ENCODE measurements around the gene LCN2. TPM values are rescaled to one million over a fixed set of nuclear protein-coding genes. Genes with fewer than 3 reads are reported as not detected.

Gene LCN2
- total and polyA plus RNA-seq, 9 of the 15 experiments (the other 6 are each of a cell fraction or from before 2014, with no cell fraction given), result 0.10 to 1.2 (median 0.44) TPM; not detected in 1

DNA sequence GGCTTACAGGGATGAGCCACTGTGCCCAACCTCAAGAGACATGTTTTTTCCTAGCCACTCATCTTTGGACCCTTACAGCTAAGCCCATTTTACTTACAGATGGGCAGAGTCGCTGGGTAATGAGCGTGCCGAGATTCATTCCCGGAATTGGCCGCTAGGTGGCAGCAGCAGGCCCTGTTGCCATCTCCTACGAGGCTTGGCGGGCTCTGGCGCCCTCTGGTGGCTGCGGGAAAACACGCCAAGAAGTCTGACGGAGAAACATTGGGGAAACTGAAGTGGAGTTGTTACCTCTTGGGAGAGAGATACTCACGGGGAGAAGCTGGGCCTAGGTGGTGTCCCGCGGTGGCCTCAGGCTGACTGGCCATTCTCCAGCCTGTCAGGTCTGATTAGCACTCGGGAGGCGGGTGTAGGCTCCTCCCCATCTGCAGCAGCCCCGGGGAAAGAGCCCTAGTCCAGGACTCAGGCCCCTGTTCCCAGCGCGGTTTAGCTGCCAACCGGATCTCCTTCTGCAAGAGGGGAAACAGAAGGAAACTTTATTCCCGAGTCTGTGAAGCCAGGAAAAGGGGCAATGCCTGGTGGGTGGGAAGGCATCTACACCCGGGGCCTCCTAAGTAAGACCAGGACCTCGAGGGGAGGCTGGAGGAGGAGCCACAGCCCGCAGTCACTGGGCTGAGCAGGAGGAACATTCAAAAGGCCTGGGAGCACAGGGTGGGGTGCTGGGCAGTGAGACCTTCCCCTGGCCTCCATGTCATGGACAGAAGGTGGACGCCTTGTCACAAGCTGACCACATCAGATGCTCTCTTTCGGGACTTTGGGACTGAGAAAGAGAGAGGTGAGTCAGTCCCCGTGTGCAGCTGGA is 31.4 kb upstream of the LCN2 start (continued):
- TF ChIP-seq, protein P1, sequence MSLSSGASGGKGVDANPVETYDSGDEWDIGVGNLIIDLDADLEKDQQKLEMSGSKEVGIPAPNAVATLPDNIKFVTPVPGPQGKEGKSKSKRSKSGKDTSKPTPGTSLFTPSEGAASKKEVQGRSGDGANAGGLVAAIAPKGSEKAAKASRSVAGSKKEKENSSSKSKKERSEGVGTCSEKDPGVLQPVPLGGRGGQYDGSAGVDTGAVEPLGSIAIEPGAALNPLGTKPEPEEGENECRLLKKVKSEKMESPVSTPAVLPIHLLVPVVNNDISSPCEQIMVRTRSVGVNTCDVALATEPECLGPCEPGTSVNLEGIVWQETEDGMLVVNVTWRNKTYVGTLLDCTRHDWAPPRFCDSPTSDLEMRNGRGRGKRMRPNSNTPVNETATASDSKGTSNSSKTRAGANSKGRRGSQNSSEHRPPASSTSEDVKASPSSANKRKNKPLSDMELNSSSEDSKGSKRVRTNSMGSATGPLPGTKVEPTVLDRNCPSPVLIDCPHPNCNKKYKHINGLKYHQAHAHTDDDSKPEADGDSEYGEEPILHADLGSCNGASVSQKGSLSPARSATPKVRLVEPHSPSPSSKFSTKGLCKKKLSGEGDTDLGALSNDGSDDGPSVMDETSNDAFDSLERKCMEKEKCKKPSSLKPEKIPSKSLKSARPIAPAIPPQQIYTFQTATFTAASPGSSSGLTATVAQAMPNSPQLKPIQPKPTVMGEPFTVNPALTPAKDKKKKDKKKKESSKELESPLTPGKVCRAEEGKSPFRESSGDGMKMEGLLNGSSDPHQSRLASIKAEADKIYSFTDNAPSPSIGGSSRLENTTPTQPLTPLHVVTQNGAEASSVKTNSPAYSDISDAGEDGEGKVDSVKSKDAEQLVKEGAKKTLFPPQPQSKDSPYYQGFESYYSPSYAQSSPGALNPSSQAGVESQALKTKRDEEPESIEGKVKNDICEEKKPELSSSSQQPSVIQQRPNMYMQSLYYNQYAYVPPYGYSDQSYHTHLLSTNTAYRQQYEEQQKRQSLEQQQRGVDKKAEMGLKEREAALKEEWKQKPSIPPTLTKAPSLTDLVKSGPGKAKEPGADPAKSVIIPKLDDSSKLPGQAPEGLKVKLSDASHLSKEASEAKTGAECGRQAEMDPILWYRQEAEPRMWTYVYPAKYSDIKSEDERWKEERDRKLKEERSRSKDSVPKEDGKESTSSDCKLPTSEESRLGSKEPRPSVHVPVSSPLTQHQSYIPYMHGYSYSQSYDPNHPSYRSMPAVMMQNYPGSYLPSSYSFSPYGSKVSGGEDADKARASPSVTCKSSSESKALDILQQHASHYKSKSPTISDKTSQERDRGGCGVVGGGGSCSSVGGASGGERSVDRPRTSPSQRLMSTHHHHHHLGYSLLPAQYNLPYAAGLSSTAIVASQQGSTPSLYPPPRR (CRISPR knock-in tag; IDR thresholded peaks at IDR 0.05; ENCODE audit: borderline replicate concordance), result 0 out of 2 replicates have a peak, but pooled peaks have one; percentile 46
- TF ChIP-seq NCOA2 (IDR thresholded peaks at IDR 0.05; ENCODE audit: partially characterized antibody in 2 of 2) (no peak), RAD21 (CRISPR knock-in tag; conservative IDR thresholded peaks at IDR 0.05 in 1 of 2, IDR thresholded peaks at IDR 0.05 in 1 of 2) (peak; percentile 99 to 100), CHCHD3 (CRISPR knock-in tag; IDR thresholded peaks at IDR 0.05) (no peak), BHLHE40 (IDR thresholded peaks at IDR 0.05; ENCODE audit: low read length) (peak; percentile 49; the same call in 1 of the 2 replicates), ZFX (CRISPR knock-in tag; IDR thresholded peaks at IDR 0.05) (no peak), RCOR1 (IDR thresholded peaks at IDR 0.05; ENCODE audit: borderline replicate concordance in 1 of 2, low read depth in 2 of 2, low read length in 2 of 2) (peak in 1 of 2 experiments; percentile 72; a peak in 2 of 4 replicates), CBX2 (IDR thresholded peaks at IDR 0.05; ENCODE audit: insufficient read depth, low read length, poor library complexity, severe bottlenecking) (no peak), MYC (IDR thresholded peaks at IDR 0.05; ENCODE audit: low read depth, low read length) (peak; percentile 47; the same call in 1 of the 2 replicates), MYC (CRISPR knock-in tag; IDR thresholded peaks at IDR 0.05; ENCODE audit: borderline replicate concordance, low read depth) (no peak), HDAC1 (IDR thresholded peaks at IDR 0.05) (0 out of 4 replicates have a peak, but pooled peaks of 1 of the 2 experiments have one; percentile 17), PTBP1 (IDR thresholded peaks at IDR 0.05; ENCODE audit: low read depth, low read length) (0 out of 2 replicates have a peak, but pooled peaks have one; percentile 44)
- TF ChIP-seq, protein P2, sequence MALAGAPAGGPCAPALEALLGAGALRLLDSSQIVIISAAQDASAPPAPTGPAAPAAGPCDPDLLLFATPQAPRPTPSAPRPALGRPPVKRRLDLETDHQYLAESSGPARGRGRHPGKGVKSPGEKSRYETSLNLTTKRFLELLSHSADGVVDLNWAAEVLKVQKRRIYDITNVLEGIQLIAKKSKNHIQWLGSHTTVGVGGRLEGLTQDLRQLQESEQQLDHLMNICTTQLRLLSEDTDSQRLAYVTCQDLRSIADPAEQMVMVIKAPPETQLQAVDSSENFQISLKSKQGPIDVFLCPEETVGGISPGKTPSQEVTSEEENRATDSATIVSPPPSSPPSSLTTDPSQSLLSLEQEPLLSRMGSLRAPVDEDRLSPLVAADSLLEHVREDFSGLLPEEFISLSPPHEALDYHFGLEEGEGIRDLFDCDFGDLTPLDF (CRISPR knock-in tag; IDR thresholded peaks at IDR 0.05), result peak; percentile 80
- TF ChIP-seq, protein P3, sequence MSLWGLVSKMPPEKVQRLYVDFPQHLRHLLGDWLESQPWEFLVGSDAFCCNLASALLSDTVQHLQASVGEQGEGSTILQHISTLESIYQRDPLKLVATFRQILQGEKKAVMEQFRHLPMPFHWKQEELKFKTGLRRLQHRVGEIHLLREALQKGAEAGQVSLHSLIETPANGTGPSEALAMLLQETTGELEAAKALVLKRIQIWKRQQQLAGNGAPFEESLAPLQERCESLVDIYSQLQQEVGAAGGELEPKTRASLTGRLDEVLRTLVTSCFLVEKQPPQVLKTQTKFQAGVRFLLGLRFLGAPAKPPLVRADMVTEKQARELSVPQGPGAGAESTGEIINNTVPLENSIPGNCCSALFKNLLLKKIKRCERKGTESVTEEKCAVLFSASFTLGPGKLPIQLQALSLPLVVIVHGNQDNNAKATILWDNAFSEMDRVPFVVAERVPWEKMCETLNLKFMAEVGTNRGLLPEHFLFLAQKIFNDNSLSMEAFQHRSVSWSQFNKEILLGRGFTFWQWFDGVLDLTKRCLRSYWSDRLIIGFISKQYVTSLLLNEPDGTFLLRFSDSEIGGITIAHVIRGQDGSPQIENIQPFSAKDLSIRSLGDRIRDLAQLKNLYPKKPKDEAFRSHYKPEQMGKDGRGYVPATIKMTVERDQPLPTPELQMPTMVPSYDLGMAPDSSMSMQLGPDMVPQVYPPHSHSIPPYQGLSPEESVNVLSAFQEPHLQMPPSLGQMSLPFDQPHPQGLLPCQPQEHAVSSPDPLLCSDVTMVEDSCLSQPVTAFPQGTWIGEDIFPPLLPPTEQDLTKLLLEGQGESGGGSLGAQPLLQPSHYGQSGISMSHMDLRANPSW (CRISPR knock-in tag; IDR thresholded peaks at IDR 0.05), result peak; percentile 83; the same call in 1 of the 2 replicates
- TF ChIP-seq, protein P4, sequence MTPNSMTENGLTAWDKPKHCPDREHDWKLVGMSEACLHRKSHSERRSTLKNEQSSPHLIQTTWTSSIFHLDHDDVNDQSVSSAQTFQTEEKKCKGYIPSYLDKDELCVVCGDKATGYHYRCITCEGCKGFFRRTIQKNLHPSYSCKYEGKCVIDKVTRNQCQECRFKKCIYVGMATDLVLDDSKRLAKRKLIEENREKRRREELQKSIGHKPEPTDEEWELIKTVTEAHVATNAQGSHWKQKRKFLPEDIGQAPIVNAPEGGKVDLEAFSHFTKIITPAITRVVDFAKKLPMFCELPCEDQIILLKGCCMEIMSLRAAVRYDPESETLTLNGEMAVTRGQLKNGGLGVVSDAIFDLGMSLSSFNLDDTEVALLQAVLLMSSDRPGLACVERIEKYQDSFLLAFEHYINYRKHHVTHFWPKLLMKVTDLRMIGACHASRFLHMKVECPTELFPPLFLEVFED (CRISPR knock-in tag; conservative IDR thresholded peaks at IDR 0.05), result no peak
